ENCODE results near the gene ERC1.

The ERC1 gene

DNA sequence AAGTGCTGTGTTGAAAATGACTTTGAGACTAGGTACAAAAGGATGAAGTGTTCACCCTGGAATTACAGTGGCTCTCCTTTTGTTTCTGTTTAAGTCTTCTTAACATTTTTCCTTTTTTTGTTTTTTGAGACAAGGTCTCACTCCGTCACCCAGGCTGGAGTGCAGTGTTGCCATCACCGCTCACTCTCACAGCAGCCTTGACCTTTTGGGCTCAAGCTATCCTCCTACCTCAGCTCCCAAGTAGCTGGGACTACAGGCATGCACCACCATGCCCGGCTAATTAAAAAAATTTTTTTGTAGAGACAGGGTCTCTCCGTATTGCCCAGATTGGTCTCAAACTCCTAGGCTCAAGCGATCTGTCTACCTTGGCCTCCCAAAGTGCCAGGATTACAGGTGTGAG is 20.1 kb downstream of the ERC1 start:
- Histone ChIP-seq H3K4me3 (IDR thresholded peaks at IDR 0.05; ENCODE audit: insufficient read depth, low read depth, low read length) (no peak overlapping the region), H3K9ac (no peak overlapping the region), H3K36me3 (ENCODE audit: insufficient read depth) (no peaks in the 10 kb centered on the region), H3K4me1 (ENCODE audit: low read depth, poor library complexity, severe bottlenecking) (peaks cover 6% of the 10 kb centered on the region), H3K4me2 (no peak overlapping the region), H3K27ac (no peak overlapping the region), H2AFZ (ENCODE audit: low read depth) (no peak overlapping the region), H4K20me1 (ENCODE audit: insufficient read depth) (no peaks in the 10 kb centered on the region), H3K27me3 (ENCODE audit: insufficient read depth, low read depth) (no peaks in the 10 kb centered on the region), H3K79me2 (ENCODE audit: insufficient read depth, low read depth) (peaks cover 18% of the 10 kb centered on the region; the same call in 1 of the 2 replicates)
- TF ChIP-seq, protein P1, sequence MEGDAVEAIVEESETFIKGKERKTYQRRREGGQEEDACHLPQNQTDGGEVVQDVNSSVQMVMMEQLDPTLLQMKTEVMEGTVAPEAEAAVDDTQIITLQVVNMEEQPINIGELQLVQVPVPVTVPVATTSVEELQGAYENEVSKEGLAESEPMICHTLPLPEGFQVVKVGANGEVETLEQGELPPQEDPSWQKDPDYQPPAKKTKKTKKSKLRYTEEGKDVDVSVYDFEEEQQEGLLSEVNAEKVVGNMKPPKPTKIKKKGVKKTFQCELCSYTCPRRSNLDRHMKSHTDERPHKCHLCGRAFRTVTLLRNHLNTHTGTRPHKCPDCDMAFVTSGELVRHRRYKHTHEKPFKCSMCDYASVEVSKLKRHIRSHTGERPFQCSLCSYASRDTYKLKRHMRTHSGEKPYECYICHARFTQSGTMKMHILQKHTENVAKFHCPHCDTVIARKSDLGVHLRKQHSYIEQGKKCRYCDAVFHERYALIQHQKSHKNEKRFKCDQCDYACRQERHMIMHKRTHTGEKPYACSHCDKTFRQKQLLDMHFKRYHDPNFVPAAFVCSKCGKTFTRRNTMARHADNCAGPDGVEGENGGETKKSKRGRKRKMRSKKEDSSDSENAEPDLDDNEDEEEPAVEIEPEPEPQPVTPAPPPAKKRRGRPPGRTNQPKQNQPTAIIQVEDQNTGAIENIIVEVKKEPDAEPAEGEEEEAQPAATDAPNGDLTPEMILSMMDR (conservative IDR thresholded peaks at IDR 0.05; ENCODE audit: low read depth, low read length) = no peak

DNA sequence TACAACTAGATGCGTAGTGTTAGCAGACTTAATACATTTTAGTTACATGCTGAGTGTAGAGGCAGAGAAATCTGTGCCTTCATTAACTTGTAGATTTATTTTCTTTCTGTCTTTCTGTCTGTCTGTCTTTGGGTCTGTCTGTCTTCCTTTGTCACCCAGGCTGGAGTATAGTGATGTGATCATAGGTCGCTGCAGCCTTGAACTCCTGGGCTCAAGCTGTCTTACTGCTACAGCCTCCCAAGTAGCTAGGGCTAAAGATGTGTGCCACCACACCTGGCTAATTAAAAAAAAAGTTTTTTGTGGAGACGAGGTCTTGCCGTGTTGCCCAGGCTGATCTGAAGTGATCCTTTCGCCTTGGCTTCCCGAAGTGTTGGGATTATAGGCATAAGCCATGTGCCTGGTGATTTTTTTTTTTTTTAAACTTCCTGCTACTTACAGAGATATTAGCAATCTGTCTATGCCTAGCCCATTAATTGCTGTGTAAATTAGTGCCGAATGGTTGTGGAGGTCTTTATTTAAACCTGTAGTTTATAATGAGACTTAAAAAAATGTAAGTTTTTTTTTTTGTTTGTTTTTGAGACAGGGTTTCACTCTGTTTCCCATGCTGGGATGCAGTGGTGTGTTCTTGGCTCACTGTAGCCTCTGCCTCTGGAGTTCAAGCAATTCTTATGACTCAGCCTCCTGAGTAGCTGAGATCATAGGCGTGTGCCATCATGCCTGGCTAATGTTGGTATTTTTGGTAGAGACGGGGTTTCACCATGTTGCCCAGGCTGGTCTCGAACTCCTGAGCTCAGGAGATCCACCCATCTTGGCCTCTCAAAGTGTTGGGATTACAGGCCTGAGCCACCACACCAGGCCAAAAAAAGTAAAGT is 22.8 kb downstream of the ERC1 start:
- Histone ChIP-seq H2AFZ (ENCODE audit: low read depth) (no peak overlapping the region), H3K79me2 (ENCODE audit: insufficient read depth, low read depth) (peaks cover 27% of the 10 kb centered on the region; the same call in 1 of the 2 replicates), H3K27me3 (ENCODE audit: insufficient read depth, low read depth) (no peaks in the 10 kb centered on the region), H3K4me3 (IDR thresholded peaks at IDR 0.05; ENCODE audit: insufficient read depth, low read depth, low read length) (no peak overlapping the region), H3K27ac (no peak overlapping the region), H3K4me1 (ENCODE audit: low read depth, poor library complexity, severe bottlenecking) (peaks cover 10% of the 10 kb centered on the region), H3K4me2 (no peak overlapping the region), H3K36me3 (ENCODE audit: insufficient read depth) (no peaks in the 10 kb centered on the region), H4K20me1 (ENCODE audit: insufficient read depth) (no peaks in the 10 kb centered on the region), H3K9ac (no peak overlapping the region)
- TF ChIP-seq, protein P1 (conservative IDR thresholded peaks at IDR 0.05; ENCODE audit: low read depth, low read length) = no peak

DNA sequence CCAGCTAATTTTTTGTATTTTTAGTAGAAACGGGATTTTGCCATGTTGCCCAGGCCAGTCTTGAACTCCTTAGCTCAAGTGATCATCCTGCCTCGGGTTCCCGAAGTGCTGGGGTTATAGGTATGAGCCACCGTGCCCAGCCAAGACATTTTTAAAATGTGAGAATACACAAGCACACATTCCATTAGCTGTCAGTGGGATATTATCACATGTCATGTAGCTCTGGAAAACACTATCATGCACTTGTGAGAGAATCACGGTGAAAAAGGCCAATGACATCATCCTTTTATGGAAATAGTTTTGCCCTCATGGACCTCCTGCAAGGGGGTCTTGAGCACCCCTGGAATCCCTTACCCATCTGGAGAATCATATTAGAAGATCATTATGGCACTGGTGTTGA is 28.3 kb downstream of the ERC1 start:
- Histone ChIP-seq H3K9ac (no peak overlapping the region), H3K4me1 (ENCODE audit: low read depth, poor library complexity, severe bottlenecking) (peaks cover 10% of the 10 kb centered on the region), H3K36me3 (ENCODE audit: insufficient read depth) (no peaks in the 10 kb centered on the region), H2AFZ (ENCODE audit: low read depth) (no peak overlapping the region), H3K4me3 (IDR thresholded peaks at IDR 0.05; ENCODE audit: insufficient read depth, low read depth, low read length) (no peak overlapping the region), H3K79me2 (ENCODE audit: insufficient read depth, low read depth) (peaks cover 37% of the 10 kb centered on the region; the same call in 1 of the 2 replicates), H3K4me2 (no peak overlapping the region), H3K27ac (no peak overlapping the region), H4K20me1 (ENCODE audit: insufficient read depth) (no peaks in the 10 kb centered on the region), H3K27me3 (ENCODE audit: insufficient read depth, low read depth) (no peaks in the 10 kb centered on the region)
- TF ChIP-seq, protein P1 (conservative IDR thresholded peaks at IDR 0.05; ENCODE audit: low read depth, low read length) = no peak

DNA sequence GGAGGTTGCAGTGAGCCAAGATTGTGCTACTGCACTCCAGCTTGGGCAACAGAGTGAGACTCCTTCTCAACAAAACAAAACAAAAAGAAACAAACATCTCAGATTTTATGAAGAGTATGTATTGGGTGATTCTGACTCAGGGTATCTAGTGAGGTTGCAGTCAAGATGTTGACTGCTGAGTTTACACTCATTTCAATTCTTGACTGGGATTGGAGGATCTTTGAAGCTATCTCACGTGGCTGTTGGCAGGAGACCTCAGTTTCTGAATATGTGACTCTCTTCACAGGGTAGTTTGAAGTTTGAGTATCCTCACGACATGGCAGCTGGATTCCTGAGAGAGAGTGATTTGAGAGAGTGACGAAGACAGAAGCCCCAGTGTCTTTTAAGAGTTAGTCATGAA is 29.4 kb downstream of the ERC1 start:
- H3K4me1 ChIP-seq (ENCODE audit: low read depth, poor library complexity, severe bottlenecking) = peaks cover 10% of the 10 kb centered on the region
- H3K36me3 ChIP-seq (ENCODE audit: insufficient read depth) = no peaks in the 10 kb centered on the region; the same call in 1 of the 2 replicates
- H3K4me3 ChIP-seq (IDR thresholded peaks at IDR 0.05; ENCODE audit: insufficient read depth, low read depth, low read length) = no peak overlapping the region
- H4K20me1 ChIP-seq (ENCODE audit: insufficient read depth) = no peaks in the 10 kb centered on the region
- no peak overlapping the region for H2AFZ ChIP-seq (ENCODE audit: low read depth)
- TF ChIP-seq, protein P1 (conservative IDR thresholded peaks at IDR 0.05; ENCODE audit: low read depth, low read length) = no peak
- H3K9ac ChIP-seq = no peak overlapping the region
- peaks cover 31% of the 10 kb centered on the region; the same call in 1 of the 2 replicates for H3K79me2 ChIP-seq (ENCODE audit: insufficient read depth, low read depth)
- H3K27me3 ChIP-seq (ENCODE audit: insufficient read depth, low read depth) = no peaks in the 10 kb centered on the region
- no peak overlapping the region for H3K4me2 ChIP-seq
- no peak overlapping the region for H3K27ac ChIP-seq
